Spleen (tissue), 11 donors: Measurements from ENCODE around the gene UBE2L5. TPM values are rescaled to one million over a fixed set of nuclear protein-coding genes. Genes with fewer than 3 reads are reported as not detected.

Experiments
- DNase-seq: peaks from one replicate; pipeline ENCODE4 v3.0.0-alpha.2; 2020
- H3K27ac ChIP-seq, 8 donors: fragments of 200-600 bp; sonication (generic) in 7 of 8; 1 replicate in 4 of 8; 2 replicates in 4 of 8; pipeline versions ENCODE4 v1.5.0 to v1.8.0; 2016 to 2021; ENCODE audit warnings: inconsistent platforms in 4 of 8, mild to moderate bottlenecking in 4 of 8, moderate library complexity in 1 of 8
- H3K27me3 ChIP-seq, 7 donors: fragments of 200-600 bp; sonication (generic) in 6 of 7; replicated peaks in 1 of 7; 1 replicate in 4 of 7; 2 replicates in 3 of 7; pipeline versions ENCODE4 v1.5.0 to v1.8.0; 2016 to 2021; ENCODE audit warnings: inconsistent platforms in 3 of 7, mild to moderate bottlenecking in 1 of 7
- H3K36me3 ChIP-seq, 6 donors: fragments of 200-600 bp; sonication (generic) in 5 of 6; 1 replicate in 4 of 6; 2 replicates in 2 of 6; pipeline versions ENCODE4 v1.5.0 to v1.8.0; 2016 to 2021; ENCODE audit warnings: inconsistent platforms in 2 of 6
- H3K4me1 ChIP-seq, 6 donors: fragments of 200-600 bp; sonication (generic) in 5 of 6; 1 replicate in 3 of 6; 2 replicates in 3 of 6; pipeline versions ENCODE4 v1.5.0 to v1.8.0; 2016 to 2021; ENCODE audit warnings: inconsistent platforms in 3 of 6
- H3K4me3 ChIP-seq, 8 donors: fragments of 200-600 bp; sonication (generic) in 7 of 8; 1 replicate in 4 of 8; 2 replicates in 4 of 8; pipeline versions ENCODE4 v1.5.0 to v1.8.0; 2016 to 2021; ENCODE audit warnings: inconsistent platforms in 4 of 8, mild to moderate bottlenecking in 4 of 8, moderate library complexity in 2 of 8
- H3K9me3 ChIP-seq, 8 donors: fragments of 200-600 bp; sonication (generic) in 7 of 8; 1 replicate in 4 of 8; 2 replicates in 4 of 8; pipeline versions ENCODE4 v1.5.0 to v1.8.0; 2016 to 2021; ENCODE audit warnings: inconsistent platforms in 4 of 8
- CTCF ChIP-seq, 11 experiments: fragments of 200-600 bp in 7 of 11; fragments of 450-650 bp in 4 of 11; sonication (generic) in 4 of 11; IDR thresholded peaks in 8 of 11; conservative IDR thresholded peaks in 3 of 11; 1 replicate in 7 of 11; 2 replicates in 4 of 11; pipeline versions ENCODE4 v1.4.0 to v1.8.0; 2016 to 2021; ENCODE audit warnings: antibody characterized with exemption in 11 of 11, inconsistent platforms in 4 of 11, mild to moderate bottlenecking in 1 of 11
- POLR2A ChIP-seq, 3 donors: fragments of 450-650 bp; IDR thresholded peaks; one replicate each; pipeline ENCODE4 v1.5.1; 2017; ENCODE audit warnings: antibody characterized with exemption in 3 of 3, mild to moderate bottlenecking in 1 of 3
- POLR2AphosphoS5 ChIP-seq, 3 donors: sonication (generic); formaldehyde crosslinking; IDR thresholded peaks; one replicate each; pipeline ENCODE4 v1.5.1; 2017; ENCODE audit warnings: antibody characterized with exemption in 3 of 3
- WGBS, 5 donors: extraction: QIAGEN DNeasy Blood & Tissue Kit in 3 of 5; methylation state at CpG; one replicate each; pipeline versions ENCODE4 v1.1.5 to v1.1.7; 2013 to 2018; 5-methylcytosine and 5-hydroxymethylcytosine counted together
- intact Hi-C: fragments of 100-400 bp; cut with DNase I; formaldehyde crosslinking; loops from one replicate; pipeline ENCODE4 v1.15.0; 2023; ENCODE audit warnings: low total_unique reads
- polyA plus RNA-seq, 3 donors: library from polyadenylated mRNA; stranded (reverse); fragments of 200-250 nt; gene quantifications; one replicate each; pipeline ENCODE4 v1.2.1, GENCODE V29; 2013
- total RNA-seq, 7 donors: library from RNA; depleted of rRNA in 3 of 7; stranded (reverse); fragments of >200 nt in 3 of 7; fragmentation: NEBNext Ultra II Directional in 4 of 7; extraction: Animal tissue kit (Norgen Biotek cat#: 25700) in 4 of 7; gene quantifications; one replicate each; pipeline versions ENCODE4 v1.1.0 to v1.2.1, GENCODE V29; 2016 to 2021
- donor health status: healthy with polysubstance abuse.
- donor health status: DM: no; HTN: no; CAD: no; lungs with moderate emphysema.
- donor health status: DM: no; HTN: no; CAD: no.
- donor health status: Bipolar disorder and iron deficiency.
- donor health status: healthy.
- donor health status: DM: no; HTN: no; CAD: no.
- donor health status: DM: yes; HTN: yes; CAD: no.

UBE2L5 gene
- total and polyA plus RNA-seq, 10 donors: 0.05 TPM; not detected in 9

- Histone ChIP-seq H3K4me1 (peaks cover 0 to 19% (median 9%) of the 10 kb centered on the region in 6 donors), H3K36me3 (peaks cover 0 to 18% (median 2%) of the 10 kb centered on the region in 6 donors), H3K27me3 (no peaks in the 10 kb centered on the region), H3K9me3 (no peaks in the 10 kb centered on the region), H3K4me3 (no peak overlapping the region), H3K27ac (no peak overlapping the region)
- WGBS, 5 donors: 65 to 74% (median 71%) methylated on average over 4 of the region's 4 CpGs
- no peak for TF ChIP-seq POLR2A (IDR thresholded peaks at IDR 0.05)
- peak in 2 of 11 experiments; percentile 8 to 12 for TF ChIP-seq CTCF (IDR thresholded peaks at IDR 0.05 in 8 of 11, conservative IDR thresholded peaks at IDR 0.05 in 3 of 11)
- no peak for DNase-seq
- intact Hi-C loops: loop anchor here (10.0 kb wide), 1 partner anchor 99 kb away; no protein-coding TSS in a partner anchor
Observed at GRCh38 chr13:30453727-30454126, 31.4 kb downstream of the UBE2L5 start.

- Histone ChIP-seq H3K27ac (no peak overlapping the region), H3K4me3 (no peak overlapping the region), H3K4me1 (peaks cover 0 to 32% (median 19%) of the 10 kb centered on the region in 6 donors), H3K36me3 (peaks cover 0 to 28% (median 7%) of the 10 kb centered on the region in 6 donors), H3K9me3 (no peaks in the 10 kb centered on the region), H3K27me3 (no peaks in the 10 kb centered on the region)
- no peak for DNase-seq
- TF ChIP-seq POLR2A (IDR thresholded peaks at IDR 0.05) (no peak), POLR2AphosphoS5 (IDR thresholded peaks at IDR 0.05) (no peak), CTCF (IDR thresholded peaks at IDR 0.05 in 8 of 11, conservative IDR thresholded peaks at IDR 0.05 in 3 of 11) (no peak)
- intact Hi-C loops: loop anchor here (10.0 kb wide), 1 partner anchor 100 kb away; no protein-coding TSS in a partner anchor
- WGBS, 5 donors: 89 to 97% (median 94%) methylated on average over 2 of the region's 2 CpGs
Observed at GRCh38 chr13:30454991-30455390, 32.7 kb downstream of the UBE2L5 start.

GRCh38 chr13:30456290-30456689, 34.0 kb downstream of the UBE2L5 start:
- Histone ChIP-seq H3K4me1 (peaks cover under 1 to 38% (median 20%) of the 10 kb centered on the region in 6 donors), H3K4me3 (no peak overlapping the region), H3K27ac (peak overlapping the region in 1 of 8 donors; percentile 11), H3K27me3 (no peaks in the 10 kb centered on the region), H3K9me3 (no peaks in the 10 kb centered on the region), H3K36me3 (peaks cover 0 to 33% (median 8%) of the 10 kb centered on the region in 6 donors)
- 63 to 84% (median 74%) methylated on average over 3 of the region's 3 CpGs for WGBS, 5 donors
- DNase-seq: no peak
- TF ChIP-seq CTCF (IDR thresholded peaks at IDR 0.05 in 8 of 11, conservative IDR thresholded peaks at IDR 0.05 in 3 of 11) (no peak), POLR2AphosphoS5 (IDR thresholded peaks at IDR 0.05) (peak in 1 of 3 donors; percentile 1)
- intact Hi-C loops: loop anchor here (10.0 kb wide), 1 partner anchor 101 kb away; no protein-coding TSS in a partner anchor

- 61 to 100% (median 74%) methylated on average over 3 of the region's 3 CpGs for WGBS, 5 donors
- intact Hi-C loops: loop anchor here (10.0 kb wide), 1 partner anchor 103 kb away; no protein-coding TSS in a partner anchor
Observed at GRCh38 chr13:30457306-30457891, 35.1 kb downstream of the UBE2L5 start.

More at GRCh38 chr13:30457306-30457891, 35.1 kb downstream of the UBE2L5 start:
- H3K4me3 ChIP-seq: no peak overlapping the region
- no peaks in the 10 kb centered on the region for H3K27me3 ChIP-seq
- no peaks in the 10 kb centered on the region for H3K9me3 ChIP-seq
- no peak for DNase-seq
- peaks cover 12 to 49% (median 31%) of the 10 kb centered on the region in 6 donors for H3K4me1 ChIP-seq
- no peak for TF ChIP-seq POLR2A (IDR thresholded peaks at IDR 0.05)
- TF ChIP-seq POLR2AphosphoS5 (IDR thresholded peaks at IDR 0.05): no peak
- no peak for TF ChIP-seq CTCF (IDR thresholded peaks at IDR 0.05 in 8 of 11, conservative IDR thresholded peaks at IDR 0.05 in 3 of 11)
- peaks cover 0 to 44% (median 15%) of the 10 kb centered on the region in 6 donors for H3K36me3 ChIP-seq
- no peak overlapping the region for H3K27ac ChIP-seq
